ENCODE data around the gene ABCA13. TPM values are rescaled to one million over a fixed set of nuclear protein-coding genes. Genes with fewer than 3 reads are reported as not detected.

Gene ABCA13
- total and polyA plus RNA-seq, 2 experiments from 2014 or later: 0.21 to 0.50 TPM

DNA sequence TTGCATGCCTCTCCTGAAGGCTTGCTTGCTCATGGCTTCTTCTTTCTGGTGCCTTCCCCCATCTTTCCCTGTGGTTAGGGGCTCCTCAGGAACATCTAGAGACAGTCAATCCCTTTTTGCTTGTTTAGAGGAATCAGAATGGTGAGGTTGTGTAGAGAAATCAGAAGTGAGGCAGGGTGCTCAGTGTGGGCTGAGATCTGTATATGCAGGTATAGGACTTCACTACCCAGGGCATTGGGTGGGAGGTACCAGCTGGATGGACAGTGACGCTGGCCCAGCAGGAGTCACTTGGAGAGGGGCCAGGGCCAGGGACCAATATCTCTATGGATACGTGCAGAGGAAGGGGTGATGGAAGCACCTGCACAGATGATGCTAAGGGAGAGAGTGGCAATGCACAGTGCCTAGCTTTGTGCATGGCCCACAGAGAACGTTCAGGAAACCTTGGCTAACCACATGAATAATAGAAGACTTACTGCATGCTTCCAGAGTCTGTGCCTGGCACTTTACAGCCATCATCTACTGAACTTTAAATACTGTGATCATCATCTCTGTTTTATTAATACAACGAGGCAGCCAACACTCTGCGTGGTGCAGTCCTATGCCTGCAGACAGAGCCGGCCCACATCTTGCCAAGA lies 255.2 kb downstream of the ABCA13 start:
- TF ChIP-seq, protein P1, sequence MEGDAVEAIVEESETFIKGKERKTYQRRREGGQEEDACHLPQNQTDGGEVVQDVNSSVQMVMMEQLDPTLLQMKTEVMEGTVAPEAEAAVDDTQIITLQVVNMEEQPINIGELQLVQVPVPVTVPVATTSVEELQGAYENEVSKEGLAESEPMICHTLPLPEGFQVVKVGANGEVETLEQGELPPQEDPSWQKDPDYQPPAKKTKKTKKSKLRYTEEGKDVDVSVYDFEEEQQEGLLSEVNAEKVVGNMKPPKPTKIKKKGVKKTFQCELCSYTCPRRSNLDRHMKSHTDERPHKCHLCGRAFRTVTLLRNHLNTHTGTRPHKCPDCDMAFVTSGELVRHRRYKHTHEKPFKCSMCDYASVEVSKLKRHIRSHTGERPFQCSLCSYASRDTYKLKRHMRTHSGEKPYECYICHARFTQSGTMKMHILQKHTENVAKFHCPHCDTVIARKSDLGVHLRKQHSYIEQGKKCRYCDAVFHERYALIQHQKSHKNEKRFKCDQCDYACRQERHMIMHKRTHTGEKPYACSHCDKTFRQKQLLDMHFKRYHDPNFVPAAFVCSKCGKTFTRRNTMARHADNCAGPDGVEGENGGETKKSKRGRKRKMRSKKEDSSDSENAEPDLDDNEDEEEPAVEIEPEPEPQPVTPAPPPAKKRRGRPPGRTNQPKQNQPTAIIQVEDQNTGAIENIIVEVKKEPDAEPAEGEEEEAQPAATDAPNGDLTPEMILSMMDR (IDR thresholded peaks at IDR 0.05; ENCODE audit: low read depth, low read length): no peak
- Histone ChIP-seq H3K4me1 (ENCODE audit: low read depth) (no peaks in the 10 kb centered on the region), H3K4me3 (no peak overlapping the region), H3K9me3 (ENCODE audit: low read depth) (no peaks in the 10 kb centered on the region), H3K27ac (no peak overlapping the region), H3K27me3 (no peaks in the 10 kb centered on the region), H3K36me3 (no peaks in the 10 kb centered on the region)
- no peak for DNase-seq (ENCODE audit: low read depth in 1 of 2, low spot score in 1 of 2)

DNA sequence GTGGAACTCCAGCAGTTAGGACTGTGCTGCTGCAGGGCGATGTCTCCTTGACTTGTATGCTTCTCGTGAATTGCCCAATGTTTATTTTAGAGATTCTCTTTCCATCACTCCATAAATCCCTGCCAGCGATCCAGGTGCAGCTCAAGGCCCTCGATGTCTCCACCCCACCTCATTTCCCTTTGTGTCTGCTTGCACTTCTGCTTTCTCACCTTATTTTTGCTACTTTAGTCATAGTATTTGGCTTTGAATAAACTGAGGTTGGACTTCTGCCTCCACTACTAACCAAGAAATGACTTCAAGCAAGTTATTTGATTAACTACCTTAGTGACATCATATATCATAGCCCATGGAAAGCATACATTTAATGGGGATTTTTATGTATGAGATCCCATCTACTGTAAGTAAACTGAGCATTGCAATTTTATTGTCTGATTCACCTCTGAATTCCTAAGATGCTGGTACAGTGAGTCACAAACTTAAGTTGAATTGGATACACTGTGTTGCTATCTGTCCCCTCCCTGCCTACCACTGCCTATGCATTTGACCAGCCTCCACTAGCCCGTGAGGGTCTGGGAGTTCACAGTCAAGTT lies 255.8 kb downstream of the ABCA13 start:
- no peak for DNase-seq (ENCODE audit: low read depth in 1 of 2, low spot score in 1 of 2)
- Histone ChIP-seq H3K27ac (no peak overlapping the region), H3K36me3 (no peaks in the 10 kb centered on the region), H3K4me3 (no peak overlapping the region), H3K27me3 (no peaks in the 10 kb centered on the region), H3K4me1 (ENCODE audit: low read depth) (no peaks in the 10 kb centered on the region), H3K9me3 (ENCODE audit: low read depth) (no peaks in the 10 kb centered on the region)
- TF ChIP-seq, protein P1 (IDR thresholded peaks at IDR 0.05; ENCODE audit: low read depth, low read length): no peak

DNA sequence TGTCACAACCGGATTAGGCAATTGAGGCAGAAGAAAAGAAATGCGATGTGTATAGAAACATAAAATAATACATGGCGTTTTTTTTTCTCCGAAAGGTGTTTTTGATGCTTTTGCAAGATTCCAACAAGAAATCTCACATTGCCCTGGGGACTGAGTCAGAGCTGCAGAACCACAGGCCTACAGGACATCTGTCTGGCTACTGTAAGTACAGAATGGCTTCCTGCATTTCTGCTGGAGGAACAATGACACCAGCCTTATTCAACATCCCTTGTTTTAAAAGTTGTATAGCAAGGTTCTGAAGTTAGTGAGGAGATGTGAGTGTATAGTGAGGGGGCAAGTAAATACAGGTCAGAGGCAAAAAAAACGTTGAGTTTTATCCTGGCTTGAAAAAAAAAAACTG lies 256.4 kb downstream of the ABCA13 start:
- TF ChIP-seq, protein P1 (IDR thresholded peaks at IDR 0.05; ENCODE audit: low read depth, low read length): no peak
- Histone ChIP-seq H3K9me3 (ENCODE audit: low read depth) (no peaks in the 10 kb centered on the region), H3K4me3 (no peak overlapping the region), H3K27ac (no peak overlapping the region), H3K4me1 (ENCODE audit: low read depth) (no peaks in the 10 kb centered on the region), H3K27me3 (no peaks in the 10 kb centered on the region), H3K36me3 (no peaks in the 10 kb centered on the region)
- no peak for DNase-seq (ENCODE audit: low read depth in 1 of 2, low spot score in 1 of 2)

DNA sequence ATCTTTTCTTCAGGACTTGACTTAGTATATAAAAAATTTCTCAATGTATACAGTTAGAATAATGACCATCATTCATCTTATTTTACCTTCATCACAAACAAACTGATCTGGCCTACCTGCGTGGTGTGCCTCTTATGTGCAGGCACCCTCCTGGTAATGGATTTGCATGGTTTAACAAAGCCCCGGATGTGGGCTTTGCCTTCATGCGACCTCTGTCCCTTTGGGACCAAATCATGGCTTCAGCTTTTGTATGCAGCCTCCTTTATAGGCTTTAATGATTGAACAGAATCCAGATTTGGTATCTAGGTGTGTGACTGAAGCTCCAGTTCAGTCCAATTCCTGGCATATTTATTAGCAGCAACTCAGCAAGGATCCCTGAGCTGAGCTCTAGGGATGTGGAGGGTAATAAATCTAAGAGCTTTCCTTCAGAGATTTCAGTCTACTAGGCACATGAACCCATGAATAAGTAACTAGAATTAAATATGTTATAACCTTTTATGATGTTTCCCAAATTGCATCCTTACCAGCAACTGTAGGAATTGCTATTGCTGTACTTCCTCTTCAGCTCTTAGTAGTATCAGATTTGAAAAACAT lies 256.9 kb downstream of the ABCA13 start:
- no peak for DNase-seq (ENCODE audit: low read depth in 1 of 2, low spot score in 1 of 2)
- Histone ChIP-seq H3K36me3 (no peaks in the 10 kb centered on the region), H3K4me1 (ENCODE audit: low read depth) (no peaks in the 10 kb centered on the region)

DNA sequence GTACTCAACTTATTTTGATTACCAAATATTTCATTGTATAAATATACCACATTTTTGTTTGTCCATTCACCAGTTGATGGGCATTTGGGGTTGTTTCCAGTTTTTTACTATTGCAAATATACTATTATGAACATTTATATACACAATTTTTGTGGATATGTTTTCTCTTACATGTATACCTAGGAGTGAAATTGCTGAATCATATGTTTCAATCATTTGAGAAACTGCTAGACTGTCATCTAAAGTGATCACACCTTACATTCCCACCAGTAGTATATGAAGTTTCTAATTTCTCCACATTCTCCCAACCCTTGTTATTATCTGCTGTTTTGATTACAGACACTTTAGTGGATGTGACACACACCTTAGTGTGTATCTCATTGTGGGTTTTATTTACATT lies 257.9 kb downstream of the ABCA13 start:
- H3K36me3 ChIP-seq: no peaks in the 10 kb centered on the region
- no peak for DNase-seq (ENCODE audit: low read depth in 1 of 2, low spot score in 1 of 2)
- no peaks in the 10 kb centered on the region for H3K27me3 ChIP-seq
- H3K4me1 ChIP-seq (ENCODE audit: low read depth): no peaks in the 10 kb centered on the region
- no peak overlapping the region for H3K27ac ChIP-seq
- H3K4me3 ChIP-seq: no peak overlapping the region
- TF ChIP-seq, protein P1 (IDR thresholded peaks at IDR 0.05; ENCODE audit: low read depth, low read length): no peak
- no peaks in the 10 kb centered on the region for H3K9me3 ChIP-seq (ENCODE audit: low read depth)

More for the DNA sequence above, 256.9 kb downstream of the ABCA13 start:
- H3K9me3 ChIP-seq (ENCODE audit: low read depth): no peaks in the 10 kb centered on the region
- TF ChIP-seq, protein P1 (IDR thresholded peaks at IDR 0.05; ENCODE audit: low read depth, low read length): no peak
- H3K27ac ChIP-seq: no peak overlapping the region
- no peaks in the 10 kb centered on the region for H3K27me3 ChIP-seq
- no peak overlapping the region for H3K4me3 ChIP-seq

Measured in cardiac muscle cell (in vitro differentiated cells and primary cell).